HG03139 (cell line): ENCODE results near the gene TMEM123.
"Not testable (repeated sequence)": the region's sequence is repeated elsewhere in the genome, so short reads cannot be mapped to it uniquely, and the experiment has no call there.

Source experiments
- ATAC-seq: cut with Tn5 transposase; IDR thresholded peaks from one replicate; pipeline ENCODE4 v1.9.1; 2021; ENCODE audit not compliant: unreplicated experiment

TMEM123 gene

DNA sequence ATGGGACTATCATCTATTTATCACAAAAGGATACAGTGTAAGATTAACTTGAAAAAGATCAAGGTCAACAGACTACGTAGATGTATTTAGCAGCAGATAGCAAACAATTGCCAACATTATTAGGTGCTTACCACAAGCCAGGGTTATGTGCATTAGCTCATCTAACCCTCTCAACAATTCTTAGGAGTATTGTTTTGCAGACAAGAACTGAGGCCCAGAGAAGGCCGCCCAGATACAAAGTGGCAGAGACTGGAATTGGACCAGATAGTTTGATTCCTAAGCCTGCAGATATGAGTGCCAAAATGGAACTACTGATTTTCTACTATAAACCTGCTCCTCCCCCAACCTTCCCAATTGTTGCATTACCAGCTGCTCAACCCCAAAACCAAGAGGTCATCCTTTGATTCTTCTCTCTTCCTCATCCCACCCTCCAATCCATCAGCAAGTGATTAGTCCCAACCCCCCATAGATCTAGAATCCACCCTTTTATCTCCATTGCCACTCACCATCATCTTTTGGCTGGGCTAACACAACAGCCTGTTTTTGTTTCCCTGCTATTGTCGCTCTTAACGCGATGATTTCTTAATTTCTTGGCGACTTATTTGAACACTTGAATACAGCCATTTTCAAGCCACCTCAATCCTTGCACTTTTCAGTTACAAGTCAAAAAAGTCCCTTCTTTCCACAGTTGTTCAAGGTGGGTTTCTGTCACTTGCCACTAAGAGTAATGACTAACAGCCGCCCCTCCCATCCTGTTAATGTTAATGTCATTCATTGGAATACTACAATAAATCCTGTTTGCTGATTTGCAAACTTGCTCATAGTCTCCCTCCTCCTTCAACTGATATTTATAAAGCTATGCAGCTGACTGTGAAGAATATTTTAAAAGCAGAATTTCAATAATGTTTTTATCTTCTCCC is 2.7 kb downstream of the TMEM123 start:
- ATAC-seq: no peak

- ATAC-seq: no peak
These were observed 3.7 kb downstream of the TMEM123 start for GRCh38 chr11:102448869-102449224.

DNA sequence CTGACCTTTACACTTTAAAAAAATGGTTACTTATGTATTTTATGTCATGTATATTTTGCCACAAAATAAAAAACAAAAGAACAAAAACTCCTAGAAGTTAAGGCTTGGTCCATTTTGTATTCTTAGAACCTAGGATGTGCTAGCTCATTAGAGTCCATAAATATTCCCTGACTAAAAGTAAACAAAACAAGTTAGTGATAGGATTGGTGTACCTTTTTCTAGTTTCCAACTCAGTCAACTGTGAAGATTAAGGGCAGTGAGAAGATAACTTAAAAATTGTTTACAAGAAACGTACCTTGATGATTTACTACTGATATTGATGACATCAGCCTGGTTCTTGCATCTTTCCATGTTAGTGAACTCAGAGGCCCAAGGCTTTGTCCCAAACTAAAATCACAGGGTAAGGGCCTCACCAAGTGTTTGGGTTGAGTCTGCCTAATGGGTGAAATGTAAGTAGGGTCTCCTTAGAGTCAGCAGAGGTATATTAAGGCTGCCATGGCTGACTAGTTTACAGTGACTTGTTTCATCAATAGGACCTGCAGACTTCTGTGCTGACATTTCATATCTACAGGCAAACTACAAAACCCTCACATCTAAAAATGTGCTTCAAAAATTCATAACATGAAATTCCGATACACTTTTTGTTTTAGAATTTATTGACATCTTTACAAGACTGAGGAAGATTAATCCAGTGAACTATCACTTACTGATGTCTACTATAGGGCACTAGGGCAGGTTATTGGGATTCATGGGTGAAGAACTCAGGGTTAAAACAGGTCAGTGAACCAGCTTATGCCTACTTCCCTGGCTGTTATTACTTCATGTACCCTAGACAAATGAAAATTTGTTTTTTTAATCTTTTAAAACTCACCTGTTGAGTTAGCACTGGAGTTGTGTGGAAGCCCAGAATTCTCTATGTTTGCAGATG is 4.4 kb downstream of the TMEM123 start:
- ATAC-seq: no peak

DNA sequence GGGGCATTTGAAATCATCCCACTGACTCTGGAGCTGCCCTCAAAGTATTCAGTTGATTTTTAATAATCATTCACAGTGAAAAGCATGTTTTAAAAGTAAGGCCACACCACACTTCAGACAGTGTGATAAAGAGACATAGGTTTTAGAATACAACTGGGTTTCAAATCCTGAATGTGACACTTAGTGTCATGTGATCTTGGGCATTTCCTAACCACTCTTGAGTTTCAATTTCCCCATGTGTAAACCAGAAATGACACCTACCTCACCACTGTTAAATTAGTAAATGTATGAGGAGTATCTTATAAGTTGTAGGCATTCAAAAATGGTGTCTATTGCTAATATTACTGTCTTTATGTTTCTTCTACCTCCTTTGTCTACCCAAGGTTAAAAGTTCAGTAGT is 5.4 kb downstream of the TMEM123 start:
- ATAC-seq: peak; percentile 37

- no peak for ATAC-seq
These were observed 6.0 kb downstream of the TMEM123 start for GRCh38 chr11:102446606-102447005.

DNA sequence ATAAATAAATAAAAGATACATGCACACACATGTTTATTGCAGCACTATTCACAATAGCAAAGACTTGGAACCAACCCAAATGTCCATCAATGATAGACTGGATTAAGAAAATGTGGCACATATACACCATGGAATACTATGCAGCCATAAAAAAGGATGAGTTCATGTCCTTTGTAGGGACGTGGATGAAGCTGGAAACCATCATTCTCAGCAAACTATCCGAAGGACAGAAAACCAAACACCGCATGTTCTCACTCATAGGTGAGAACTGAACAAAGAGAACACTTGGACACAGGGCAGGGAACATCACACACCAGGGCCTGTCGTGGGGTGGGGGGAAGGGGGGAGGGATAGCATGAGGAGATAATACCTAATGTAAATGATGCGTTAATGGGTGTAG is 7.9 kb downstream of the TMEM123 start:
- ATAC-seq: not testable (repeated sequence)

DNA sequence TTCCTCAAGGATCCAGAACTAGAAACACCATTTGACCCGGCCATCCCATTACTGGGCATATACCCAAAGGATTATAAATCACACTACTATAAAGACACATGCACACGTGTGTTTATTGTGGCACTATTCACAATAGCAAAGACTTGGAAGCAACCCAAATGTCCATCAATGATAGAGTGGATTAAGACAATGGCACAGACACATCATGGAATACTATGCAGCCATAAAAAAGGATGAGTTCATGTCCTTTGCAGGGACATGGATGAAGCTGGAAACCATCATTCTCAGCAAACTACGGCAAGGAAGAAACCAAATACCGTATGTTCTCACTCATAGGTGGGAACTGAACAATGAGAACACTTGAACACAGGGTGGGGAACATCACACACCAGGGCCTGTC is 8.4 kb downstream of the TMEM123 start:
- ATAC-seq: not testable (repeated sequence)

DNA sequence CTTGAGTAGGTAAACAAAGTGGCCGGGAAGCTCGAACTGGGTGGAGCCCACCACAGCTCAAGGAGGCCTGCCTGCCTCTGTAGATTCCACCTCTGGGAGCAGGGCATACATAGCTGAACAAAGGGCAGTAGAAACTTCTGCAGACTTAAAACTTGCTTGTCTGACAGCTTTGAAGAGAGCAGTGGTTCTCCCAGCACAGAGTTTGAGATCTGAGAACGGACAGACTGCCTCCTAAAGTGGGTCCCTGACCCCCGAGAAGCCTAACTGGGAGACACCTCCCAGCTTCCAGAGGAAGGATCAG is 13.6 kb downstream of the TMEM123 start:
- not testable (repeated sequence) for ATAC-seq

DNA sequence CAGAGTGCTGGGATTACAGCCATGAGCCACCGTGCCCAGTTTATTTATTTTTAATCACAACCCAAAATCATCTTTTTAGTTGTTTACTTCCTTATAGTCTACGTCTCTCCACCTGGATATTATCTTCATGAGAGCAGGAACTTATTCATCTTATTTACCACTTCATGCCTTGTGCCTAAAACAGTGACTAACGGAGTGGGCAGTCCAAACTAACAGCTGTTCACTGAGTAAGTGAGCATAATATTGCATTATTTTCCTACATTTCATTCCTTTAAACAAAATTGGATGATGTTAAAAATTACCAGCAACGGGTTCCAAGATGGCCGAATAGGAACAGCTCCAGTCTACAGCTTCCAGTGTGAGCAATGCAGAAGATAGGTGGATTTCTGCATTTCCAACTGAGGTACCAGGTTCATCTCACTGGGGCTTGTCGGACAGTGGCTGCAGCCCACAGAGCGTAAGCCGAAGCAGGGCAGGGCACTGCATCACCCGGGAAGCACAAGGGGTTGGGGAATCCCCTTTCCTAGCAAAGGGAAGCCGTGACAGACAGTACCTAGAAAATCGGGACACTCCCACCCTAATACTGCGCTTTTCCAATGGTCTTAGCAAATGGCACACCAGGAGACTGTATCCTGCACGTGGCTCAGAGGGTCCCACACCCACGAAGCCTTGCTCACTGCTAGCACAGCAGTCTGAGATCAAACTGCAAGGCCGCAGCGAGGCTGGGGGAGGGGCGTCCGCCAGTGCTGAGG is 14.1 kb downstream of the TMEM123 start:
- no peak for ATAC-seq

DNA sequence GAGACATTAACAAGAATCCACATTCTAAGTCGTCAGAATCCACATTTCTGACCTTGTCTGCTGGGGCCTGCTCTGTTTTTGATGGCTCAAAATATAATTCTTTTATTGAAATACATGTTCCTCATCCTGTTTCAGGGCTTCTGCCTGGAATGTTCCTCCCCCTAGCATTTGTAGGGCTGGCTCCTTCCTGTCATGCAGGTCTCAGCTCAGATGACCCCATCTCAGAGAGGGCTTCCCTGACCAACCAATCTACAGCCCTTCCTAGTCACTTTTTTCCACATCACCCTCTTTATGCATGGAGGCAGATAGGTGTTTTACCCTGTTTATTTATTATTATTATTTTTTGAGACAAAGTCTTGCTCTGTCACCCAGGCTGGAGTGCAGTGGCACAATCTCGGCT is 14.8 kb downstream of the TMEM123 start:
- ATAC-seq: no peak

- ATAC-seq: no peak
These were observed 15.6 kb downstream of the TMEM123 start for GRCh38 chr11:102436976-102437375.

GRCh38 chr11:102436561-102436960 is 16.0 kb downstream of the TMEM123 start:
- no peak for ATAC-seq

DNA sequence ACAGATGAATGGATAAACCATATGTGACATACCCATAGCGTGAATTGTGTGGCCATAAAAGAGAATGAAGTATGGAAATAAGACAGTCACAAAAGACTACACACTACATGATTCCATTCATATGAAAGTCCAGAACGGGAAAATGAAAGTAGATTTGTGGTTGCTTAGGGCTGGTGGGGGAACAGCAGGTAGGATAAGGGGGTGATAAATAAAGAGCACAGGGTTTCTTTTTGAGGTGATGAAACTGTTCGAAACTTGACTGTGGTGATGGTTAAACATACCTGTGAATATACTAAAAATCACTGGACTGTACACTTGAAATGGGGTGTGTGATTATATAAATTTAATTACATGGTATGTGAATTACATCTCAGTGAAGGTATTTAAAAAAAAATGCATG is 16.9 kb downstream of the TMEM123 start:
- no peak for ATAC-seq

- not testable (repeated sequence) for ATAC-seq
These were observed 19.0 kb downstream of the TMEM123 start for GRCh38 chr11:102433571-102433970.

DNA sequence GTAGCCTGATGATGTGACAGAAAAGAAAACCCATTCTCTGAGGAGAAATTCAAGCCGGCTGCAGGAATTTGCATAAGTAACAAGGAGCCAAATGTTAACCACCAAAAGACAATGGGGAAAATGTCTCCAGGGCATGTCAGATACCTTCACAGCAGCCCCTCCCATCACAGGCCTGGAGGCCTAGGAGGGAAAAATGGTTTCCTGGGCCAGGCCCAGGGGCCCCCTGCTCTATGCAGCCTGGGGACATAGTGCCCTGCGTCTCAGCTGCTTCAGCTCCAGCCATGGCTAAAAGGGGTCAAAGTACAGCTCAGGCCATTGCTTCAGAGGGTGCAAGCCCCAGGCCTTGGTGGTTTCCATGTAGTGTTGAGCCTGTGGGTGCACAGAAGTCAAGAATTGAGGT is 20.0 kb downstream of the TMEM123 start:
- ATAC-seq: not testable (repeated sequence)

GRCh38 chr11:102431404-102431803 is 21.2 kb downstream of the TMEM123 start:
- ATAC-seq: no peak

DNA sequence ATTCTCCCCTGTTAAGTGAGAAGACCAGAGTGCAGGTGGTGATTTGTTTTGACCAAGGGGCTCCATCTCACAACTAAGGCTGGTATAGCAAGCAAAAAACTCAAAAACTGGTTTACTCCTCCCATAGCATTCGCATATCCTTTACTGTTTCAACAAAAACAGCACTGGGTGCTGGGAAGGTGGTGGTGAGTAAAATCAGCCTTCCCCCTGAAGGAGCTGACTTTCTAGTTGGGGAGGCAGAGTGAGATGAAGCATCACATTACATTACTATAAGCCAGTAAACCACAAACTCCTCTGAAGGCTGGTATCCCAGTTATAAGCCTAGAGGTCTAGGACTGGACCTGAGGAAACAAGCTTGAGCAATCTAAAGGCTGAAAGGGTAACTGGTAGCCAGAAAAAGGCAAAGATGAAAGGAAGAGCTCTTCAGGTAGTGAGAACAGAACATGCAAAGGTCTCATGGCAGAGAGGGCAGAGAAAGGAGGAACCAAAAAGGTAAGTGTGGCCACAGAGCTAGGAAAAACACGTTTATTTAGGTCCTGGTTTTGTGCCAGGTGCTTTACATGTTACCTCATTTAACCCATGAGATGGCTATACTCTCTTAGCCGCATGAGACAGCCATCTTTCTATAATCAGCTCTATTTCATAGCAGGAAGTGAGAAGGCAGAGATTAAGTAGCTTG is 22.3 kb downstream of the TMEM123 start:
- ATAC-seq: peak; percentile 88

GRCh38 chr11:102429691-102430090 is 22.9 kb downstream of the TMEM123 start:
- ATAC-seq: no peak

DNA sequence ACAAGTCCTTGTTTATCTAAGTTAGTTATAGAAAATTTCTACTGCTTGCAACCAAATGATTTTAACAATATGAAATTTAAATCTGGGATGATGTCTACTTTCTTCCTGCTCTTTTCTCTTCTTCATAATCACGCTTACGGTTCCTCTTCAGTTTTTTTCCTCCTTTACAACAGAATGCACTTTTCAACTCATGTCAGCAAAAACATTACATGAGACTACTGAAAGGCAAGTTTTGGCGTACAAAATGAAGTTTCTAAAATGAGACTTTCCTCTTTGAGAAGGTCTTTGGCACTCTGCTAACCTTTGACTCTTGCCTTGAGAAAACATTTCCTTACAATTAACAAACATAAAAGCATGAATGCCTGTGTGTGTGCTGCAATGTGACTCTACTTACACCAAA is 23.3 kb downstream of the TMEM123 start:
- no peak for ATAC-seq

GRCh38 chr11:102428696-102429095 is 23.9 kb downstream of the TMEM123 start:
- no peak for ATAC-seq

DNA sequence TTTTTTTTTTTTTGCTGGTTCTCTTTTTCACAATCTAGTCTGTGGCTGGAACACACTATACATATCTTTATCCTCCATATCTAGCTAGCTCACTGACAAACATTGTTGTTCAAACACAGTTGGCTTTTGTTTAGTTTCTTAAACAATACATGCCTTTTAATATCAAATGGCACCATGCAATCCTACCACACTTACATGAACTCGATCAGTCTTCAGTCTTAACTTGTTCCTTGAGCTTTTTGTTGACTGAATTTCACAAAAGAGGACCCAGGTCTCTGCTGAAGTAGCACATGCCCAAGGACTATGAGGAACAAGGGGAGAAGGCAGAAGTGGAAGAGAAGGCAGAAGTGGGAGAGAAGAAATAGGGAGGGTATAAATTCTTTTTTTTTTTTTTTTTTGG is 25.5 kb downstream of the TMEM123 start:
- no peak for ATAC-seq
